HG03520 (cell line): Measurements from ENCODE around the gene NFE2L3.

Source experiments
- ATAC-seq: cut with Tn5 transposase; IDR thresholded peaks from one replicate; pipeline ENCODE4 v1.9.1; 2021; ENCODE audit warnings: mild to moderate bottlenecking, moderate library complexity; ENCODE audit not compliant: unreplicated experiment

Gene NFE2L3

DNA sequence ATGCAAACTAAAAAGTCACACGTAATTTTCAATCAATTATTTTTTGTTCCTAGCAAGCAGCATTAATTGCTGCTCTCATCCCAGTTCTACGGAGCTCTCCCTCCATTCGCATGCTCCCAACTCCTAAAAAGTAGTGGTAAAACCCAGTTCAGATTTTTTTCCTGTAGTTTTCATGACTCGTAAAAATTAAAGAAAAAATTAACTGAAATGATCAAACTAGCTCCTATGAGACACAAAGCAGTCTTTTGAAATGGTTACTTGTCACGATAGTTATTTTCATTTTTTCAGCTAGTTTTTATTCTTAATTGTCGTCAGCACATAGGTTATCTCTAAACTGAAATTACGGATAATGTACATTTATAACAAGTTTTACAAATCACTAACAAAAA, 46.8 kb downstream of the NFE2L3 start:
- ATAC-seq: no peak

GRCh38 chr7:26199301-26200037, 47.5 kb downstream of the NFE2L3 start:
- no peak for ATAC-seq

GRCh38 chr7:26200038-26200443, 48.0 kb downstream of the NFE2L3 start:
- ATAC-seq: no peak

GRCh38 chr7:26200444-26201246, 48.6 kb downstream of the NFE2L3 start, which contains the start of gene HNRNPA2B1:
HNRNPA2B1 (minus strand) TSS chr7:26200746; CDS start chr7:26200577, 169 bp downstream.
- peak; percentile 53 for ATAC-seq

DNA sequence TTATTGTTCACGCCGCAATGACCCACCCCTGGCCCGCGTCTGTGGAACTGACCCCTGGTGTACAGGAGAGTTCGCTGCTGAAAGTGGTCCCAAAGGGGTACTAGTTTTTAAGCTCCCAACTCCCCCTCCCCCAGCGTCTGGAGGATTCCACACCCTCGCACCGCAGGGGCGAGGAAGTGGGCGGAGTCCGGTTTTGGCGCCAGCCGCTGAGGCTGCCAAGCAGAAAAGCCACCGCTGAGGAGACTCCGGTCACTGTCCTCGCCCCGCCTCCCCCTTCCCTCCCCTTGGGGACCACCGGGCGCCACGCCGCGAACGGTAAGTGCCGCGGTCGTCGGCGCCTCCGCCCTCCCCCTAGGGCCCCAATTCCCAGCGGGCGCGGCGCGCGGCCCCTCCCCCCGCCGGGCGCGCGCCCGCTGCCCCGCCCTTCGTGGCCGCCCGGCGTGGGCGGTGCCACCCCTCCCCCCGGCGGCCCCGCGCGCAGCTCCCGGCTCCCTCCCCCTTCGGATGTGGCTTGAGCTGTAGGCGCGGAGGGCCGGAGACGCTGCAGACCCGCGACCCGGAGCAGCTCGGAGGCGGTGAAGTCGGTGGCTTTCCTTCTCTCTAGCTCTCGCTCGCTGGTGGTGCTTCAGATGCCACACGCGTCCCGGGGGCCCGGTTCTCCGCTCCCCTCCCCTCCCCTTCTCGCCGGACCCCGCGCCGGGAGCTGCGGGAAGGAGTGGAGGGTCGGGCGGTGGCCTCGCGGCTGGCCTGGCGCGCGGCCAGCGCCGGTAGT, 49.4 kb downstream of the NFE2L3 start, which contains the start of gene CBX3:
Gene CBX3, plus strand, starts transcription at position 499 of the 772 bp plus-strand sequence. CDS start 1,254 bp downstream, outside the sequence.
- peak; percentile 33 for ATAC-seq

DNA sequence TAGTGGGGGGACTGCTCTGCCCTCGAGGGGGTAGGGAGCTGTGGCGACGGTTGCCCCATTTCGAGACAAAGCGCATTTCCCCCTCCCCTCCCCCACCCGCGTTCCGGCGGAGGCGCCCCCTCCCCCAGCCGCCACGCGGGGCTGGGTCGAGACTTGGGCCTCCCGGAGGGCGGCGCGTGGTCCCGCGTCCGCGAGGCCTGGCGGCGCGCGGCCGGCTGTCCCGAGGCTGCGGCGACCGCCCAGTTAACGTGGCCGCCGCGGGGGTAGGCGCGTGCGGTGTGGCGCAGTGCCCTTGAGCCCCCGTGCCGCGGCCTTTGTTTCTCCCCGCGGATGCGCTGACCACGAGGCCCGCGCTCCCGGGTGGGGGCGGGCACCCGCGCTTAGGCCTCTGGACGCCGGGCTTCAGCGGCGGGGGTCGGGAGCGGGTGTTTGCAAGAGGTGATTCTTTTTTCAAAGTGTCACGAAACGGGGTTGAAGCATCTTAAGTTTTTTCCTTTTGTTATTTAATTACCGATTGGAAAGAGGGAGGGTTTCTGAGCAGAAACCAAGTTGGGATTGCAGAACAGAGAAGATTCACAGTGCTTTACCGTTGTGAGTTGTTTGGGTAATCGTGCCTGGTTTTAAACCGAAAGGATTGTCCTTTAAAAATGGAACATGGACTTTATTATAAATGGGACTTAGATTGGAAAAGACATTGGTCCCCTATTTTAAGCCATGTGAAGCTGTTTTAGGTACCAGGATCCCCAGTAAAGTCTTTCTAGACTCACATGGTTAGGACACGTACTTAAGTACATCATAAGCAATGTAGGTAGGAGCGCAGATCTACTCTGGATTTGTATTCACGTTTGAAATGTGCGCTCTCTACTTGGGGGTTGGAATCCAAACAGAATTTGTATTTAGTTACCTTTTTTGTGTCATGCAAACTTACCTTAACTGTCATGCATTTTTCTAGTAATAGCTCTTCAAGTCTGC, 50.3 kb downstream of the NFE2L3 start:
- peak; percentile 0 for ATAC-seq

- ATAC-seq: no peak
Measured at GRCh38 chr7:26203016-26203415, 51.0 kb downstream of the NFE2L3 start.

- ATAC-seq: no peak
Measured at GRCh38 chr7:26208040-26208439, 56.0 kb downstream of the NFE2L3 start.

GRCh38 chr7:26212921-26213718, 61.1 kb downstream of the NFE2L3 start:
- ATAC-seq: no peak

DNA sequence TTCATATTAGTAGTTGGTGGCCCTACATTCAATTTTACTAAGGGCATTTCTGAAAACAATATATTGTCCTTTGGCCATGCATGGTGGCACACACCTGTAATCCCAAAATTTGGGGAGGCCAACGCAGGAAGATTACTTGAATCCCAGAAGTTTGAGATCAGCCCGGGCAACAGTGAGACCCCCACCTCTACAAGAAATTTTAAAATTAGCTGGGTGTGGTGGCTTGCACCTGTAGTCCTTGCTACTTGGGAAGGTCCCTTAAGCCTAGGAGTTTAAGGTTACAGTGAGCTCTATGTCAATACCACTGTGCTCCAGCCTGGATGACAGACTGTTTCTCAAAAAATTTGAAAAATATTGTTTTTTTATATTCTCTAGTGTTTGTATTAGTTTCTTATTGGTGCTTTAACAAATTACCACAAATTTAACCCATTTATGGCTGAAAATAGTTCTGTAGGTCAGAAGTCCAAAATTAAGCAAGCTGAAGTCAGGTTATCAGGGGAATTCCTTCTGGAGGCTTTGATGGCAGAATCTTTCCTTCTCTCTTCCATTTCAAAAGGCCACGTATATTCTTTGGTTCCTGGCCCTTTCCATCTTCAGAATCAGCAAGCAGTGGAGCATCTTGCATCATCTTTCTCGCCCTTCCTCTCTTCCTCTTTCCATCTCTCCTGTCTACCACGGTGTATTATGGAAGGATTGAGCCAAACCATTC, 62.0 kb downstream of the NFE2L3 start:
- ATAC-seq: no peak

- ATAC-seq: no peak
Measured at GRCh38 chr7:26216049-26216448, 64.1 kb downstream of the NFE2L3 start.

- ATAC-seq: no peak
Measured at GRCh38 chr7:26224359-26224758, 72.4 kb downstream of the NFE2L3 start.

DNA sequence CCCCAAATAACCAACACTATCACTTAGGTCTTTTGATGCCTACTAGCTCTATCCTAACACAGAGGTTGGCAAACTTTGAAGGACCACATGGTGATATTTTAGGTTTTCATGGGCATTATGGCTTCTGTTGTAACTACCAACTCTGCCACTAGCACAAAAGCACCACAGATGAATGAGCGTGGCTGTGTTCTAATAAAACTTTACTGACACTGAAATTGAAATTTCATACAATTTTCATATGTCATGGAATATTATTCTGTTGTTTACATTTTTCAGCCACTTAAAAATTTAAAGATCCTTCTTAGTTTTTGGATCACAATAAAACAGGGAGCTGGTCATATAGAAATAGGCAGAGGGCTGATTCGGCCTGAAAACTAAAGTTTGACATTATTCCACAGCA, 76.0 kb downstream of the NFE2L3 start:
- no peak for ATAC-seq

DNA sequence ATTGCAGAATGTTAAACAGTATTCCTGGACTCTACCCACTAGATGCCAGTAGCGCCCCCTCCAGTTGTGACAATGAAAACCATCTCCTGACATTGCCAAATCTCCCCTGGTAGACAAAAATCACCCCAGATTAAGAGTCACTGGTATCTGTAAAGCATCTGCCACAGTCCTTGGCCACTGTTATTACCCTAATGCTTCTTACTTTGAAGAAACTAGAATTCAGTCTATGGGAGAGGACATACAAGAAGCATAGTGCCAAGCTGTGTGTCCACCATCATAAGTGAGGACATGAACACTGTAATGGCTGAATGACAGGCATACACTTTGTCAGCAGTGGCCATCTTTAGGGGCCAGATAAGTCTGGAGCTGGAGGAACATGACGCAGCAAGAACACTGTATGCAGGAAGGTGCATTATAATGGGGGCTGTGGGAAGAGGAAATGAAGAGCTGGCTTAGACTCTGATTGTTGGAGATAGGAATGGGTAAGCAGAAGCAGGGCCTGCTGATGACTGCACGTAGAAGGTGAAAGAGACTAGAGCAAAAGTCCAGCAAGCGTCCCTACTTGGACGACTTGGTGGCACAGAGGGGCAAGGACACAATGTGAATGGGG, 82.0 kb downstream of the NFE2L3 start:
- no peak for ATAC-seq
